Ureter (tissue), 1 donor: ENCODE results near the gene KIFC3. TPM values are rescaled to one million over a fixed set of nuclear protein-coding genes. Genes with fewer than 3 reads are reported as not detected.
"Not testable (repeated sequence)": the region's sequence is repeated elsewhere in the genome, so short reads cannot be mapped to it uniquely, and the experiment has no call there.

Source experiments
- DNase-seq: peaks from one replicate; pipeline ENCODE4 v3.0.0-alpha.2; 2020; ENCODE audit warnings: low spot score
- total RNA-seq: library from RNA; stranded (reverse); gene quantifications from one replicate; pipeline ENCODE4 v1.2.4, GENCODE V29; 2023
- donor health status: DM: yes; HTN: yes; CAD: no.

KIFC3 gene
- total RNA-seq, 1 donor from 2014 or later, result 117 TPM

- DNase-seq, result no peak
Observed at GRCh38 chr16:57753448-57754353, 48.6 kb downstream of the KIFC3 start.

GRCh38 chr16:57752581-57753447 is 49.5 kb downstream of the KIFC3 start:
- DNase-seq, result no peak

- DNase-seq, result no peak
Observed at GRCh38 chr16:57752203-57752580, 50.1 kb downstream of the KIFC3 start.

GRCh38 chr16:57751539-57752202 is 50.6 kb downstream of the KIFC3 start:
- no peak for DNase-seq

GRCh38 chr16:57750796-57751538 is 51.3 kb downstream of the KIFC3 start:
- no peak for DNase-seq

GRCh38 chr16:57749856-57750452 is 52.3 kb downstream of the KIFC3 start:
- DNase-seq, result no peak

GRCh38 chr16:57749101-57749692 is 53.1 kb downstream of the KIFC3 start:
- DNase-seq, result no peak

- DNase-seq, result no peak
Observed at GRCh38 chr16:57748596-57748995, 53.7 kb downstream of the KIFC3 start.

- DNase-seq, result no peak
Observed at GRCh38 chr16:57747996-57748395, 54.3 kb downstream of the KIFC3 start.

- no peak for DNase-seq
Observed at GRCh38 chr16:57747496-57747895, 54.8 kb downstream of the KIFC3 start.

GRCh38 chr16:57747091-57747490 is 55.2 kb downstream of the KIFC3 start:
- DNase-seq, result no peak

- not testable (repeated sequence) for DNase-seq
Observed at GRCh38 chr16:57746316-57746715, 56.0 kb downstream of the KIFC3 start.

GRCh38 chr16:57745768-57746167 is 56.5 kb downstream of the KIFC3 start:
- DNase-seq, result no peak

GRCh38 chr16:57744642-57744903 is 57.7 kb downstream of the KIFC3 start:
- no peak for DNase-seq

- no peak for DNase-seq
Observed at GRCh38 chr16:57743886-57744641, 58.2 kb downstream of the KIFC3 start.

- DNase-seq, result no peak
Observed at GRCh38 chr16:57743458-57743857, 58.8 kb downstream of the KIFC3 start.

GRCh38 chr16:57742543-57742942 is 59.7 kb downstream of the KIFC3 start:
- no peak for DNase-seq

GRCh38 chr16:57741660-57742191 is 60.6 kb downstream of the KIFC3 start:
- DNase-seq, result no peak

- DNase-seq, result no peak
Observed at GRCh38 chr16:57740423-57741071, 61.7 kb downstream of the KIFC3 start.
